ENCODE data around the gene TSPAN5.

Gene TSPAN5

DNA sequence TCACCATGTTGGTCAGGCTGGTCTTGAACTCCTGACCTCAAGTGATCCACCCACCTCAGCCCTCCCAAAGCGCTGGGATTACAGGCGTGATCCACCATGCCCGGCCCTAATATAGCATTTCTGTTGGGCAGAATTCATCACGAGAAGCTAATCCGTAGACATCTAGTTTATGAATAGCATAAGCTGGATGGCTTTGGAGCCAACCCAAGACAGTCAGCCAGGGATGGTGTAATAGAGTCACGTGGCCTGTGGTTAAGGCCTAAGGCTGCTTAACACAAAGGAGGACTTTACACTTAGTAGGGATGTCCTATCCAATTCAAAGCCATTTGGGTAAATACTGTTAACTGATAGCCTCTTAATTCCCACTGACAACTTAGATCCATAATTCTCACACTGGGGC lies 223.6 kb downstream of the TSPAN5 start:
- peak; percentile 16 for DNase-seq

GRCh38 chr4:98433691-98434090 lies 224.7 kb downstream of the TSPAN5 start:
- peak; percentile 2 for DNase-seq

DNA sequence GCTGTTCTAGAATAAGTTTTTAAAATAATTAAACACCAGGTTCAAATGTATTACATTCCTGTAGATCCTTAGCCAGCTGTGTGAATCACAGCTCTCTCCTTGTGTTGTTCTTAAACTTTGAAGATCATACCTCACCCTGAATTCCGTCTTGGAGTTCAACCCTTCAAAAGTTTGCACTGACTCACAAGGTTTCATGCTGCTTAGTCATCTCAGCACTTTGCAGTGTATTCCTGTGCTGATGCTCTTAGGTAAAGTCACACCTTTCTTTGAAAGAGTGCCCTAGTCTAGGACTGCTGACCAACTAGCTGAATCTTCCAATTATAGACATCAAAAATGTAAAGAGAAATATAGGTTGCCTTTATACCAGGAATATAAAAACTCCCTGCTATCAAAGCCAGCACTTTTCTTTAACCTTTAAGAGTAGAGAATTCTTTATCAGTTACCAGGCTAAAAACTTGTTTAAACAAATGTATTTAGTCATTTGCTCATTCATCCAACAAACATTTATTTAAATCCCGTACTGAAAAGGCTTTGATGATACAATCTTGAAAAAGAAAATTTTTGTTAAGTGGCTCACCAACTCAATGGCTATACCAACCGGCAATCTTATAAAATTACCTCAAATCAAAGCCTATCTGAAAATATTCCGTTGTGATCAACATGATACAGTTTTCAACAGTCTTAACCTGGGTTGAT lies 227.6 kb downstream of the TSPAN5 start:
- DNase-seq, result peak; percentile 87

DNA sequence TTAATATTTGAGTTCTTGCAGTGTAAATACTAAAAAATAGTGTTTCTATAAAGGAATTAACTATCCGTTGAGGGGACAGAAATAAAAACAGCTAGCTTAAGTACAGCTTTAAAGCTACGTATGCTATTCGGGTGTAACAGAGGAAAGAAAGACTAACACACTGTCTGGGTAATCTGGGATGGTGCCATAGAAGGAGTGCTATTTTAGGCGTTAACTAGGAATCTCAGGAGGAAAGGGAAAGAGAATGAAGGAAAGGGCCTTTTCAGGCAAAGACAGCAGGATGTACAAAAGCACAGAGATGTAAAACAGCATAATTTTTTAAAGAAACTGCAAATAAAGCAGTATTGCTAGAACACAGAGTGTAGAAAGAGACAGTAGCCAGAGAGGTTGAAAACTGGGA lies 235.4 kb downstream of the TSPAN5 start:
- no peak for DNase-seq

DNA sequence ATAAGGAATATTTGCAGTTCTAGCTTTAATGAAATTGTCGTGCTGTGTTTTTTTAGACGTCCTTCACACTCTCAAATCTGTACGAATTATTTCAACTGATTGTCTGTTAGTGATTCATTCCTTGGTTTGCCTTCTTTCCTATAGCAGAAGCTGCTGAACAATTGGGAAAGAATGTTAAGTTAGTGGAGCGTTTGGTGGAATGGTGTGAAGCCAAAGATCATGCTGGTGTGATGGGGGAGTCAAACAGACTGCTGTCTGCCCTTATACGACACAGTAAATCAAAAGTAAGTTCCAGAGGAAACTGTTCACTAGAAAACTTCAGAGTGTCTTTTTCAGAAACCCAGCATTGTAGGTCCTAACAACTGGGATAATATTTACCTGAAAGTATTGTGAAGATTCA lies 237.3 kb downstream of the TSPAN5 start:
- DNase-seq, result peak; percentile 73

Data from HCEC 1CT (cell line).